HG03521 (cell line): ENCODE results near the gene AASDH.

Source experiments
- ATAC-seq: cut with Tn5 transposase; IDR thresholded peaks from one replicate; pipeline ENCODE4 v1.9.1; 2021; ENCODE audit warnings: mild to moderate bottlenecking, moderate library complexity; ENCODE audit not compliant: unreplicated experiment

Gene AASDH, protein sequence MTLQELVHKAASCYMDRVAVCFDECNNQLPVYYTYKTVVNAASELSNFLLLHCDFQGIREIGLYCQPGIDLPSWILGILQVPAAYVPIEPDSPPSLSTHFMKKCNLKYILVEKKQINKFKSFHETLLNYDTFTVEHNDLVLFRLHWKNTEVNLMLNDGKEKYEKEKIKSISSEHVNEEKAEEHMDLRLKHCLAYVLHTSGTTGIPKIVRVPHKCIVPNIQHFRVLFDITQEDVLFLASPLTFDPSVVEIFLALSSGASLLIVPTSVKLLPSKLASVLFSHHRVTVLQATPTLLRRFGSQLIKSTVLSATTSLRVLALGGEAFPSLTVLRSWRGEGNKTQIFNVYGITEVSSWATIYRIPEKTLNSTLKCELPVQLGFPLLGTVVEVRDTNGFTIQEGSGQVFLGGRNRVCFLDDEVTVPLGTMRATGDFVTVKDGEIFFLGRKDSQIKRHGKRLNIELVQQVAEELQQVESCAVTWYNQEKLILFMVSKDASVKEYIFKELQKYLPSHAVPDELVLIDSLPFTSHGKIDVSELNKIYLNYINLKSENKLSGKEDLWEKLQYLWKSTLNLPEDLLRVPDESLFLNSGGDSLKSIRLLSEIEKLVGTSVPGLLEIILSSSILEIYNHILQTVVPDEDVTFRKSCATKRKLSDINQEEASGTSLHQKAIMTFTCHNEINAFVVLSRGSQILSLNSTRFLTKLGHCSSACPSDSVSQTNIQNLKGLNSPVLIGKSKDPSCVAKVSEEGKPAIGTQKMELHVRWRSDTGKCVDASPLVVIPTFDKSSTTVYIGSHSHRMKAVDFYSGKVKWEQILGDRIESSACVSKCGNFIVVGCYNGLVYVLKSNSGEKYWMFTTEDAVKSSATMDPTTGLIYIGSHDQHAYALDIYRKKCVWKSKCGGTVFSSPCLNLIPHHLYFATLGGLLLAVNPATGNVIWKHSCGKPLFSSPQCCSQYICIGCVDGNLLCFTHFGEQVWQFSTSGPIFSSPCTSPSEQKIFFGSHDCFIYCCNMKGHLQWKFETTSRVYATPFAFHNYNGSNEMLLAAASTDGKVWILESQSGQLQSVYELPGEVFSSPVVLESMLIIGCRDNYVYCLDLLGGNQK

DNA sequence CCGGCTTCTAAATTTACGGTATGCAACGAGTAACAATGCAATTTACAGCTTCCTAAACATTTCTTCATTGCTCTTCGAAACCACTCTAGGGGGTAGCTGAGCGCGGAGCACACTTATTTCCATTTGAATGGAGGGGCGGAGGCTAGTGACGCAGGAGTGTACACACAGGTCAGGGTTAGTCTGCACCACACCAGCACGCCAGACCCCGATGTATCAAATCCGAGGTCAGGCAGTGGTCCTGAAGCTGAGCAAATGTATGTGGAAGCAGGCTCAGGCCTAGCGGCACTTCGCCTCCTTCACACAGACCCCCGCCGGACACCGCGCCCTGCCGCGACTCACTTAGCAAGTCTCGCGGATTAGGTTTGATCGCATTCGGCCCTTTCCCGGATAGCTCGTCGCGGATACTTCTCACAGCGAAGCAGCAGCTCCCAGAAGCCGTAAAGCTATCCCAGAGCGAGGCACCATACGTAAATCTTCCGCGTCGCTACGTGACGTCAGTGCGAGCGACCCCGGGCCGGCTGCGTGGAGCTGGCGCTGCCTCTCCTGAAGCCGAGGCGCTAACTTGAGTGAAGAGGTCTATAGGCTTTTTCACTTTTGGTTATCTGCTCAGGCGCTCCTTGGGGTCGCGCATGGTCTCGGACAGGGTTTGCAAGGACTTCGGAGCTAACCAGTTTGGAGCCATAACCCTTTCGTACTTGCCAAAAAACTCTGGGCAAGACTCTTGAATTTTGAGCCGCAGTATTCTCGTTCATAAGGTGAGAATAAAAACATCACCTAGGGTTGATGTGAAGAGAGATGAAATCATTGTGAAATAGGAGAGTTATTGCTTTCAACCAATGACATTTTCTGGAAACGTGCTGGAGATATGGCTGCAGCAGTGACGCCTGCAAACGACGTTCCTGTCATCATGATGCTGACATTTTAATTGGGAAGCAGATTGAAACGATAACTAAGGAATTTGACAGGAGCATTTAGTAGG is at the start of gene AASDH:
TSS of gene AASDH (minus strand) at position 469 of the 979 bp plus-strand sequence. CDS start 3,192 bp downstream, outside the sequence.
- peak; percentile 91 for ATAC-seq

DNA sequence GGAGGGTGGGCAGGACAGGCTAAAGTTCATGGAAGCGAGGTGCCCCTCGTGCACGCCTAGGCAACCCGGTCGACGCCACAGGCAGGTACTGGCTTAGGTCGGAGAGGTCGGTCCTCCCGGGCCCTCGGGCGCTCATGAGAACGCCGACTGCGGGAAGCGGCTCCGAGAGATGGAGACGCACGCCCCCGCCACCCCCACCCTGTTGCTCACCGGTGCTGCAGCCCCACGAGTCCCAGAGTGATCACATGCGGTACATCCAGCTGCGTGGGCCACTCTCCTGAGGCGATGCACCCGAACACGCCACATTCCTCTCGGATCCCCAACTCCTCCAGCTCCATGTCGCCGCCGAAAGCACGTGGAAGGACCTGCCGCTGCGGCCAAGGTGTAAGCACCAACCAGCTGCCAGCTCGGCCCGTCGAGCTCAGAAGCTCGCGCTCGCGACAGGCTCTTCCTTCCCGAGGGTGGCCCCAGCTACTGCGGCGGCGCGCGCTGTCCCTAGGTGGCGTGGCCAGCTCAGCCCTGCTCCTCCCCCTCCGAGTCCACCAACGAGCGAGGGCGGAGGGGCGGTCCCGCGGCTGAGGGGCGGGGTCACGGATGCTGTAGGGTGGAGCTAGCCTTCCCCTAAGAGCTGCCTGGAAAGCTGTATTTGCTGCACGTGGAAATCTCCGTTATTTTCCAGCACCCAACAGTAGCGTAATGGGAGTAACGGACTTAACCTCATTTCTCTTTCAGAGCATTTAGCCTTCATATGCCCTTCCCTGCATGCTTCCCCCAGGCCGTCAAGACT is 48.0 kb upstream of the AASDH start, which contains the start of gene PPAT:
TSS of gene PPAT (minus strand) at position 476 of the 787 bp plus-strand sequence. CDS start at position 338, 138 bp downstream.
- peak; percentile 70 for ATAC-seq

DNA sequence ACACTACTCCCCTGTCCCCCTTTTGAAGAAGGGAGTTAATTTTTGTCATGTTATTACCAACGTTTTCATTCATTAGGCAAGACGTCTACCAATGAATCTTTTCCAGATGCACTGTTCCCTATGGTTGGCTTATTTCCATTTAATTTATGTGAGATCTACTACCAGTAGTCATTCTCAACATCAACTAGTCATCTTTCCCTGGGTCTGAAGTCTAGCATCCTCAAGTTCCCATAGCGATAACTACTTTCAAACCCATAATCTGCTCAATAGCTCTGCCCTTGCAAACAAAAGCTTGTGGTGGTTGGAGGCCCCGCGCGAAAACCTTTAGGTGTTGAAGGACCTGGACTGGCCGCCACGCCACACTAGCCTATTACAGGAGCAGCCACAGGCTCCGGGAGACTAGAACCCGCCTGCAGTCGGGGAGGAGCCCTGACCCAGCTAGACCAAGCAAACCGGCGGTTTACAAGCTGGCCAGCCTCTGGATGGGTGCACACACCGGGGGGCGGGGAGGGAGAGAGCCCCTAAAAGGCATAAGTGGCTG is 47.4 kb upstream of the AASDH start:
- ATAC-seq, result peak; percentile 13

DNA sequence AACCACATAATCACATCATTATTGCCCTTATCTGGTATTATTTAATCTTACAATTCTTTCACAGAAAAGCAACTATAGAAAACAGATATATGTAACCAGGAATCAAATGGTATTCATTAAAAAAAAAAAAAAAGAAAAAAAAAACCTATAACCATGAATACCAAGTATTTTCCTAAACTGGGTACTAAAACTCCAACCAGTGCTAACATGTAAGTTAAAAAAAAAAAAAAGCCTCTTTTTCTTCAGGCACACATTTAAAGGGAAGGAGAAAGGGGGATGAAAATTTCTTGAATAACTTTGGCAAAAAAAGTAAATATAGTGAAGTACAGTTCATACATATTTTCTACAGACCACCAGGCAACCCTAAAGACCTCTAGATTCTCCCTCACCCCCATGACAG is 46.0 kb upstream of the AASDH start:
- no peak for ATAC-seq

DNA sequence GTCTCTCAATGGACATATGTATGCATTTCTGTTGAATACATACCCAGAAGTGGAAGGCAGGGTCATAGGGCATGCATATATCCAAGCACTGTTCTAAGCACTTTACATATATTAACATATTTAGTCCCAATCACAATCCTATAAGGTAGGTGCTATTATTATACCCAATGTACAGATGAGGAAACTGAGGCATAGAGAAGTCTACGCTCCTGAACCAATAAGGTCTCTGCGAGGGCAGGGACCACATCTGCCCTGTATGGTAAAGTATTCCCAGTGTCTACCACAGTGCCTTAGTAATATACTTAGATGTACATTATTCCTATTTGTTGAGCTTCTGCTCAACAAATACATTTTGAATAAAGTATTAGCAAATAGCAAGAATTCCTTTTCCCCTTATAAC is 42.9 kb upstream of the AASDH start:
- ATAC-seq, result no peak

DNA sequence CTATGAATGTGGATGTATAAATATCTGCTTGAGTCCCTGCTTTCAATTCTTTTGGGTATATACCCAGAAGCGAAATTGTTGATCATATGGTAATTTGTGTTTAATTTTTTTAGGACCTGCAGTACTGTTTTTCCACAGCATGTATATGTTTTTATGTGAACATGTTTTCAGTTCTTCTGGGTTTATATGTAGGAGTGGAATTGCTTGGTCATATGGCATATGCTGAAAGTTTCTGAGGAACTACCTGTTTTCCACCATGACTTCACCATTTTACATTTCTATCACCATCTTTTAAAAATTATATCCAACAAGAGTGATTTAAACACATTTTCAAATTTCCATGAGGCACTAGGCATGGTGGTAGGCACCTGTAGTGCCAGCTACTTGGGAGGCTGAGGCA is 39.9 kb upstream of the AASDH start:
- no peak for ATAC-seq

DNA sequence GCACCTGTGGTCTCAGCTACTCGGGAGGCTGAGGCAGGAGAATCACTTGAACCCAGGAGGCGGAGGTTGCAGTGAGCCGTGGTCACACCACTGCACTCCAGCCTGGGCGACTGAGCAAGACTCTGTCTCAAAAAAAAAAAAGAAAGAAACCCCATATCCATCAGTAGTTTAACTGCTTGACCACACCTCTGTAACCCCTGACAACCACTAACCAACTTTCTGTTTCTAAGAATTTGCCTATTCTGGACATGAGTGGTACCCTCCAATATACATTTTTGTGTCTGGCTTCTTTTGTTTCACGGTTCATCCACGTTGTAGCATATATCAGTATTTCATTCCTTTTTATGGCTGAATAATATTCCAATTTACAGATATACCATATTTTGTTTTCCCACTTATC is 39.0 kb upstream of the AASDH start:
- ATAC-seq, result peak; percentile 94

DNA sequence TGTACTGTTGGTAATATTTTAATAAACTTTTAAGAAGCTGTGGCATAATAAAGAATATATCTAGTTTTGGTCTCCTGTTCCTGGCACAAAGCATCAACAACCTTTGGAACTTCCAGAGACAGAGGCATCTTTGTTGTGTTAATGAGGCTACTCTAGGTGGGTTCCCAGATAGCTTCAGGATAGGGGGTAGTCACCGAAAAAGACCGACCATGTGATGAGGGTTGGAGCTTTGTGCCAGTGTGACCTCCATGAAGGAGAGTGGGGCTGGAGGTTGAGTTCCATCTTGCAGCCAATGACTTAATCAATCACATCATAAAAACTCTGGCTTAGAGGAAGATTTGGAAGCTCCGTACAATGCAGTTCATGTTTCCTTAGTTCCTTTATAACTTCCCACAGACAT is 38.2 kb upstream of the AASDH start:
- no peak for ATAC-seq

DNA sequence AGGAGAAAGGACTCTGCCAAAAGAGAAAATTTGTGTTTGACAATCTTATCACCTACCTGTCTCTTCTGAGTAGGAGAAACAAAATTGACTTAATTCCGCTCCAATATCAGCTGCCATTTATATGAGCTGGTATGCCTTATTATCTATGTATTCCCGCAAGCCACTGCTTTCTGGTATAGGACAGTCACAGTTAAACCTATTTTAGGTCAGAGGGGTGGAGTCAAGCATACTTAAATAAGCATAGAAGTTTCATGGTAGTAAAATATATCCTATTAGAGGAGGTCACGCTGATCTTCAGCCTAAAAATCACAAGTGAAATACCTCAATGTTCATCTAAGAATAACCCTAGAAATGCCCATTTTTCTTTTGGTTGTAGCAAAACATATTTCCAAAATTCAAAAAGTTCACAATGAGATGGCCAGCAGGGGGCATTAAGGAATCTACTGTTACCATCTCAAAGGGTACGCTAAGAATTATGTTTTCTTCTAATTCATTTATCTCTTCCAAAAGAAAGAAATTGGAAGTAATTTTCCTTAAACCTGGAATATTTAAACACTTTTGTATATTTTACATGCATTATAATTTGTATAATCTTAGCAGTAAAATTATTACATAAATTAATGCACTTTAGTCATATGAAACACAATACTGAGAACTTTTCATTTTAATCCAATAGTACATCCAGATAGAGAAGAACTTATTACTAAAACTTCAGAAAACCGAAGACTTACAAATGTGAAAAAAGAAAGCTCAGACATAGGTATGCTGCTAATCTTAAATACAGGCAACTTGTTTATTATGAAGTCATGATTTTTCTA is 37.6 kb upstream of the AASDH start:
- ATAC-seq, result no peak

DNA sequence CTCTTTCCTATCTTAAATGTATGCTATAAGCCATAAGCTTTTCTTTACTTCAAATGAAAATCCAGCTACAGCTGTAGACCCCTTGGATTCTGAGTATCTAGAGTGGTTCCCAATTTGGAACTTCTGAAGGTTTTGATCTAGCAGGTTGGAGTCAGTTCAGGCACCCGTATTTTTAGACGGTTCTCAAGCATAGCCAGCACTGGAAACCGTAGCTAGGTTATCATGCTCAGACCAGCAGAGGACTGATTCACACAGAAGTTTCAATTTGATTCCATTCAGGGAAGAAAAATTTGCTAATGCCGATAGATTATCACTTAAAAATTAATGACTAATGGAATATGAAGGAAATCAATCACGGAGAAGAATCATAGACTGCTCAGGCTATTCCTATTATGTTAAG is 36.9 kb upstream of the AASDH start:
- ATAC-seq, result no peak

DNA sequence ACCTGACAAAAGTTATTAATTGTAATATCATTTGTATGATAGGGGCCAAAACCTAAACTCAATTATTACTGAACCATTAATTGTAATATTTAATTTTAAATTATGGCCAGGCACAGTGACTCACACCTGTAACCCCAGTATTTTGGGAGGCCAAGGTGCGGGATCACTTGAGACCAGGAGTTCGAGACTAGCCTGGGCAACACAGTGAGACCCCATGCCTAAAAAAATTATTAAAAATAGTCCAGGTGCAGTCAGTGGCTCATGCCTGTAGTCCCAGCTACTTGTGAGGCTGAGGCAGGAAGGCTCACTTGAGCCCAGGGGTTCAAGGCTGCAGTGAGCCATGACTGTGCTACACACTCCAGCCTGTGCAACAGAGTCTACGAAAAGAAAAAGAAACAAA is 30.1 kb upstream of the AASDH start:
- ATAC-seq, result no peak

DNA sequence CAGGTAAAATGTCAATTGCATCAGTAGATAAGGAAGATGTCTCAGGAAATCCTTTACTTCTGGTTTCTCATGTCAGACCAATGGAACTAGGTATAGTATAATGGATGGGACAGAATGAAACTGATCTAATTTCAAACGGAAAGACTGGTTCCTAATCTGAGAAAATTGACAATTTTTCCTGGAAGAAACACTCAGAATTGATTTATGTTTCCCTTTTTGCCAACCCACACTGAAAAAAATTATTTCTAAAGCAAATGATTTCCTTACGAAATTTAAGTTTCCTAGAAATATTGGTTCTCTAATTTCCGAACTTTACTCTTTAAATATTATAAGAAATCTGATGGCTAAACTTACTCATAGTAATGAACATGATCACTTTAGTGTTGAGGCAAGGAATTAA is 29.1 kb upstream of the AASDH start:
- ATAC-seq, result no peak

DNA sequence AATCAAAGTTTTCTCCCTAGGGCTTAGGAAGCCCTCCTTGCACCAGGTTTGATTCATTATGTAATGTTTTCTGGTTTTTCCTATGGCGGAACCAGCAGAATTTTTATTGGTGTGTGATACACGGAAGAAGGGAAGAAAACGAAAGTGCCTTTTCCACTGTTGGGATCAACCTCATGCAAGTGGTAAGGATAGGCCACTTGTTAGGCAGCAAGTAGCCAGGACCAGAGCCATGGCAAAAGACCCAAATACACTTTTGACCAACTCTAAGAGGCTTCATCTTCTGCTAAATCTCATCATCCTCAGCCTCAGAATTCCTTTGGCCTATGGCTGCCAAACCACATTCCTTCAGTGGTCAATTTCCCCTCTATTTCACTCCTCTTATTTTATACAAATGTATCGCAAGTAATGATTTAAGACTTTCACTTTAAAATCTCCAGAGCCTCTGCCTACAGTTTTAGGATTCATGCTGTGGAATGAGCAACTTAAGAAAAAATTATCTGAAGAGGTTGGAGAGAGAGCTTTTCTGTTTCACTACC is 26.9 kb upstream of the AASDH start:
- ATAC-seq, result no peak

DNA sequence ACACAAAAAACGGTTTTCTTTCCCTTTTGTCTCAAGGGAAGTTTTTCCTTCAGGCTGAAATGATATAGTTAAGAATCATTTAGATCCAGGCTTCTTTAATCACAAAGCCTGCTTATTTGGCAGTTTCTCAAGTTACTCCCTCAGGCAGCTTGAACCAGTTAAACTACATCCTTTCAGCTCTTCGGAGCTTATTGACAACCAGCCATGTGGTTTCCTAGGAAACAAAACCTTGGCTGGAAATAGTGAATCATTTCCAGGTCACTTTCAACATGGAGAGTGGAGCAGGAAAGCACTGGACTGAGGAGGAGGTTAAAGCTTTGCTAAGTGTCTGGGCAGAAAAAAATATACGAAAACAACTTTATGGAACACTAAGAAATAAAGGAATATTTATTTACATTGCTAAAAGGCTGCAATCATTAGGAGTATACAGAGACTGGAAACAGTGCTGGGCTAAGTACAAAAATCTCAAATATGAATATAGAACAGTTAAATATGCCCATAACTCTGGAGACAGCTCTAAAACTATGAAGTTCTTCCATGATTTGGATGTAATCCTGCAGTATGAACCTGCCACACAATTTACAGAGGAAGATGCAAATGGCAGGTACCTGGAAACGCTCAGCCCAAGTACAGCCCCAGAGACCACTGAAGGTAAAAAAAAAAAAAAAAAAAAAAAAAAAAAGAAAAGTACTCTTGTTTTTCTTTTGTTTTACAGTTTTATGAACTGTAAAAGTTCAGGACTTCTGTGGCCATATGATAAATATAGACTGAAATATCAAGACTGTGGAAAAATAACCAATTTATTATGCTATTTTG is 23.2 kb upstream of the AASDH start:
- ATAC-seq, result no peak

DNA sequence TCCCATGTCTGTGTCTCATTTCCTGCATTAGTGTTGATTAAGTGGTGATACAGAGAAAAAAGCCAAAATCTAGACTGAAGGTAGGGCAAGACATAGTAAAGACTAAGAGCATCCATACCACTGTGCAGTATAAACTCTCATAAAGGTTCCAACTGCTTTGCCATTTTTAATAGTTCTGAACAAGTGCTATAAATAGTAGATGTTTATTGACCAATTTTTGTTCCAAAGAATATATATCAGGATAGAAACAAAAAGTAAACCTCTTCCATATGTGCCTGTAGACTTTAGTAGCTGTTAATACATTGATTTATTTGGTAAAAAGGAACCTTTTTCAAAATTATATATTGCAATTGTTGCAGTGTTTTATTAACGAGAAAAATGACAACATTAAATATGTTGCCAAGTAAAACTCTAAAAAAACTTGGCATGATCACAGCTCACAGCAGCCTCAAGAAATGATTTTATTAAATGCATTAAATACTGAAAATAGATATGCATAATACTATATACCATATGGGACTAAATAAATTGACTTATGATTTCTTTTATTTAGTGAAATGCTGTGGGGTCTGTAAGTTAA is 22.3 kb upstream of the AASDH start:
- ATAC-seq, result no peak

DNA sequence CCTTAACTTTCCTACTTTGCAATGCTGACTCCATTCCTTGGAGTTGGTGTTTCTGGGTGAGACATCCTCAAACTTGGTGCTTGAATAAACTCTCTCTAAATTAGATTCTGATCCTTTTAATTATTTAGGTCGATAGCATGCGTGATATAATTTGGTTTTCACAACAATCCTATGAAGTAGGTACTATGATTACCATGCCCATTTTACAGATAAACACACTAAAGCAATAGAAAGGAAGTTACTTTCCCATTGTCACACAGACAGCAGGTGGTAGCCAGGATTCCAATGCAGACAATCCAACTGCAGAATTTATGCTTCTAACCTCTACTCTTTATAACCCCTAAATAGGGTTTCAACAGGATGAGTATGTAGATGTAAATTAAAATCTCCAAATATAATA is 21.7 kb upstream of the AASDH start:
- no peak for ATAC-seq

DNA sequence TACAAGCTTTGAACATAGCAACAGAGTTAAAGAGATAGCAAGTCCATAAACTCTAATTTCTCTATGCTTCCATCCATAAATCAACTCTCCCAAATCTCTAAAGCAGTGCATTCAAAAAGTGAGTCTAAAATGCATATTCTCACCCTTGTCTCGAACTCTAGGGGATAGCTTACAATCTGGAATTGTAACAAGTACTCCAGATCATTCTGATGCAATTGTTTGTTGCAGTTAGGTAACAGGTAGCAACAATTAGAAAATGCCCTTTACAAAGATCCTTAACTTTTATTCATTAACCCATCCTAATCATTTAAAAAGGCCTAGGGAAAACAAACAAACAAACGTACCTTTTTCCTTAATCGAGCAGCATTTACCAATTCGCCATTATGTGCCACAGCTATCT is 18.9 kb upstream of the AASDH start:
- ATAC-seq, result no peak
